Psoas muscle (tissue), 8 donors: ENCODE data around the gene GPR132. TPM values are rescaled to one million over a fixed set of nuclear protein-coding genes. Genes with fewer than 3 reads are reported as not detected.

ENCODE experiments used
- ATAC-seq, 4 donors: fragments of 200-7000 bp; cut with Tn5 transposase; one replicate each; pipeline ENCODE4 v1.9.1; 2020; ENCODE audit warnings: moderate library complexity in 3 of 4, mild to moderate bottlenecking in 2 of 4
- DNase-seq, 2 donors: peaks; one replicate each; pipeline ENCODE4 v3.0.0-alpha.2; 2020
- H3K27ac ChIP-seq: fragments of 200-600 bp; one replicate; pipeline ENCODE4 v1.8.0; 2022
- H3K27me3 ChIP-seq, 3 donors: fragments of 200-600 bp in 1 of 3; one replicate each; pipeline versions ENCODE4 v1.6.1 to v1.8.0; 2013 to 2022; ENCODE audit warnings: low read length in 2 of 3, mild to moderate bottlenecking in 2 of 3, moderate library complexity in 1 of 3; ENCODE audit not compliant: insufficient read depth in 3 of 3
- H3K36me3 ChIP-seq, 2 donors: fragments of 200-600 bp in 1 of 2; one replicate each; pipeline versions ENCODE4 v1.6.1 to v1.8.0; 2013 to 2022; ENCODE audit warnings: low read depth in 1 of 2, mild to moderate bottlenecking in 1 of 2, moderate library complexity in 1 of 2; ENCODE audit not compliant: insufficient read depth in 1 of 2
- H3K4me1 ChIP-seq: fragments of 200-600 bp; one replicate; pipeline ENCODE4 v1.8.0; 2022
- H3K4me3 ChIP-seq: fragments of 200-600 bp; one replicate; pipeline ENCODE4 v1.8.0; 2022; ENCODE audit warnings: mild to moderate bottlenecking
- H3K9me3 ChIP-seq: fragments of 200-600 bp; one replicate; pipeline ENCODE4 v1.8.0; 2022
- CTCF ChIP-seq: fragments of 200-600 bp; IDR thresholded peaks from one replicate; pipeline ENCODE4 v1.8.0; 2022; ENCODE audit warnings: antibody characterized with exemption
- WGBS, 3 donors: extraction: QIAGEN DNeasy Blood & Tissue Kit; methylation state at CpG; one replicate each; pipeline versions ENCODE4 v1.1.6 to v1.1.7; 2013; 5-methylcytosine and 5-hydroxymethylcytosine counted together
- intact Hi-C, 2 donors: fragments of 100-400 bp; cut with DNase I; formaldehyde crosslinking; loops; one replicate each; pipeline versions ENCODE4 v1.11.0 to v1.14.2; 2022
- polyA plus RNA-seq, 3 donors: library from polyadenylated mRNA; stranded (reverse); fragments of 200-250 nt; gene quantifications; one replicate each; pipeline ENCODE4 v1.2.3, GENCODE V29; 2013
- total RNA-seq, 4 donors: library from RNA; stranded (reverse); fragmentation: NEBNext Ultra II Directional in 2 of 4; extraction: Animal tissue kit (Norgen Biotek cat#: 25700) in 2 of 4; gene quantifications; one replicate each; pipeline versions ENCODE4 v1.2.1 to v1.2.4, GENCODE V29; 2021 to 2023
- donor health status: healthy with polysubstance abuse.
- donor health status: DM: no; HTN: no; CAD: no; lungs with moderate emphysema.
- donor health status: Bipolar disorder and iron deficiency.
- donor health status: healthy.
- donor health status: DM: yes; HTN: yes; CAD: no.
- donor health status: DM: no; HTN: no; CAD: no.
- donor health status: DM: no; HTN: no; CAD: no.
- donor health status: DM: yes; HTN: yes; CAD: no.

Gene GPR132
- total and polyA plus RNA-seq, 7 donors = 0.08 to 0.60 (median 0.34) TPM

GRCh38 chr14:105107351-105107750 is 42.1 kb upstream of the GPR132 start:
- Histone ChIP-seq H3K27me3 (peaks cover 0 to 27% (median 5%) of the 10 kb centered on the region in 3 donors), H3K4me3 (no peak overlapping the region), H3K9me3 (no peaks in the 10 kb centered on the region), H3K27ac (no peak overlapping the region), H3K4me1 (no peaks in the 10 kb centered on the region), H3K36me3 (no peaks in the 10 kb centered on the region)
- intact Hi-C loops = no loop called here
- WGBS, 3 donors = 92 to 94% (median 93%) methylated on average over 7 of the region's 7 CpGs
- TF ChIP-seq CTCF = no peak
- ATAC-seq = no peak
- no peak for DNase-seq

- no peak for TF ChIP-seq CTCF
- Histone ChIP-seq H3K4me1 (no peaks in the 10 kb centered on the region), H3K27me3 (peaks cover 0 to 33% (median 5%) of the 10 kb centered on the region in 3 donors), H3K9me3 (no peaks in the 10 kb centered on the region), H3K36me3 (no peaks in the 10 kb centered on the region), H3K4me3 (no peak overlapping the region), H3K27ac (no peak overlapping the region)
- WGBS, 3 donors = 48 to 55% (median 49%) methylated on average over 7 of the region's 7 CpGs
- intact Hi-C loops = no loop called here
- ATAC-seq (no peak), DNase-seq (no peak)
Observed at GRCh38 chr14:105105158-105105557, 39.9 kb upstream of the GPR132 start.

DNA sequence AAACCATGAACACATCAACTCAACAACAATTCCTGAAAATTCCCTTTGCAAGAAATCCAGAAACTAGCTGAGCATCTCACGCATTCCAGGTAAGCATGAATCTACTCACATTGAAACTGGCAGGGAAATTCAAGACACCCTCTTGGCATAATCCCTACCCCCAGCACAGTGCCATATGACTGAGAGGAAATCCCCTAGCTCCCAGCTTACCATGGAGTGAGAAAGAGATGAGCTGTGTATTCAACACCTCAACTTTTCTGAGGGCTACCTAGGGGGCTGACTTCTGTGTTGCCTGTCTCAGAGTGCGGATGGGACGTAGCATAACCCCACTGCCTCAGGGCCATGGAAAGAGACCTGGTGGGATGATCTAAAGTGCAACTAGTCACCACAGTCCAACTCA is 37.7 kb upstream of the GPR132 start:
- H3K36me3 ChIP-seq = no peaks in the 10 kb centered on the region
- ATAC-seq (no peak), DNase-seq (no peak)
- WGBS, 3 donors = 96 to 100% (median 97%) methylated on average over 3 of the region's 3 CpGs
- H3K9me3 ChIP-seq = no peaks in the 10 kb centered on the region
- H3K27me3 ChIP-seq = peaks cover 0 to 40% (median 6%) of the 10 kb centered on the region in 3 donors
- no peaks in the 10 kb centered on the region for H3K4me1 ChIP-seq
- intact Hi-C loops = no loop called here
- H3K4me3 ChIP-seq = no peak overlapping the region
- TF ChIP-seq CTCF = no peak
- H3K27ac ChIP-seq = no peak overlapping the region

DNA sequence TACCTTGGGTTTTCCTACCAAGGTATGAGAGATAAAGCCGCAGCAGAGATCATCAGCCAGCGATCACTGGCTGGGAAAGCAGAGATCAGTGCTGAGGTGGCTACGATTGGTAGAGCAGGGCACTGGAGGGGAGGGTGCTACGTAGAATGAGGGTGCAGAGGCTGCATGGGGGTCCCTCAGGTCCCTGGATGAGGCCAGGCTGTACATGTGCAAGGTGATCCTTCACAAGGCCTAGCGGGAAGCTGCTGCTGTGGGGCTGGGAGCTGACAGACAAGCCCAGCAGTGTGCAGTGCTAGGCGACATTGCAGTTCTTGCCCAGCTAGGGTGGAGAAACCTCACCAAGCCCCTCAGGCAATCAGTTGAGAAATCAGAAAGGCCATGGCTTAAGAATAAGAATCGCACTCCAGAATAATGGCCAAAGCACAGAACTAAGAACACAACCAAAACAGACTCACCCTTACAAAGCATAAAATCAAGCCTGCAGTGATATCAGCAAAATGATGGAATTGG is 37.2 kb upstream of the GPR132 start:
- Histone ChIP-seq H3K27ac (no peak overlapping the region), H3K4me1 (no peaks in the 10 kb centered on the region), H3K4me3 (no peak overlapping the region), H3K36me3 (no peaks in the 10 kb centered on the region), H3K9me3 (no peaks in the 10 kb centered on the region), H3K27me3 (peaks cover 0 to 40% (median 6%) of the 10 kb centered on the region in 3 donors)
- ATAC-seq = no peak
- no peak for DNase-seq
- WGBS, 3 donors = 93 to 95% (median 94%) methylated on average over 7 of the region's 7 CpGs
- TF ChIP-seq CTCF = no peak
- intact Hi-C loops = no loop called here

- Histone ChIP-seq H3K4me1 (no peaks in the 10 kb centered on the region), H3K27ac (no peak overlapping the region), H3K36me3 (no peaks in the 10 kb centered on the region), H3K4me3 (no peak overlapping the region), H3K9me3 (no peaks in the 10 kb centered on the region), H3K27me3 (peaks cover 0 to 40% (median 6%) of the 10 kb centered on the region in 3 donors)
- DNase-seq = no peak
- no peak for ATAC-seq
- no peak for TF ChIP-seq CTCF
- 76 to 90% (median 82%) methylated on average over 4 of the region's 4 CpGs for WGBS, 3 donors
- intact Hi-C loops = no loop called here
Observed at GRCh38 chr14:105100910-105101309, 35.7 kb upstream of the GPR132 start.
